ENCODE measurements around the gene CCDC88B.

Gene CCDC88B

DNA sequence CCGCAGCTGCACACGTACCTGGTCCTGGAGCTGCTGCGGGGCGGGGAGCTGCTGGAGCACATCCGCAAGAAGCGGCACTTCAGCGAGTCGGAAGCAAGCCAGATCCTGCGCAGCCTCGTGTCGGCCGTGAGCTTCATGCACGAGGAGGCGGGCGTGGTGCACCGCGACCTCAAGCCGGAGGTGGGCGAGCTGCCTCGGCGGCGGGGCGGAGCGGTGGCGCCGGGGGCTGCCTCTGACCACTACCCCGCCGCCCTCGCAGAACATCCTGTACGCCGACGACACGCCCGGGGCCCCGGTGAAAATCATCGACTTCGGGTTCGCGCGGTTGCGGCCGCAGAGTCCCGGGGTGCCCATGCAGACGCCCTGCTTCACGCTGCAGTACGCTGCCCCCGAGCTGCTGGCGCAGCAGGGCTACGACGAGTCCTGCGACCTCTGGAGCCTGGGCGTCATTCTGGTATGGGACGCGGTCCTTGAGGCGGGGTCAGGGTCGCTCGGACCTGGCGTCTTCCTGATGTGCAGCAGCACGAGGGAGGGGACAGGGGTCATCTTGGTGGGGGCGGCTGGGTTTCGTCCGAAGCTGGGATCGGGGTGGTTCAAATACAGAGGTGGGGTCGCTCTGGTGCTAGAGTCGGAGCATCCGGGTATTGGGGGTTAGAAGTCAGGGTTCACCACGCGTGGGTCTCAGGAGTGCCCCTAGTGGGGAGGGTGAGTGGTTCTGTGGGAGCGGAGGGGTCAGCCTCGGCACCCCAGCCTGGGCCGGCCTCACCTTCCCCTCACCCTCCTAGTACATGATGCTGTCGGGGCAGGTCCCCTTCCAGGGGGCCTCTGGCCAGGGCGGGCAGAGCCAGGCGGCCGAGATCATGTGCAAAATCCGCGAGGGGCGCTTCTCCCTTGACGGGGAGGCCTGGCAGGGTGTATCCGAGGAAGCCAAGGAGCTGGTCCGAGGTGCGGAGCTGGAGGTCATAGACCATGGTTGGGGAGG lies 29.7 kb downstream of the CCDC88B start:
- H3K27me3 ChIP-seq (replicated peaks; ENCODE audit: control insufficient read depth, insufficient read depth, low read length) = no peaks in the 10 kb centered on the region
- no peak for DNase-seq (ENCODE audit: extremely low read depth, insufficient read length)
- H3K4me3 ChIP-seq (replicated peaks; ENCODE audit: low read depth, low read length) = no peak overlapping the region
- peaks cover 13% of the 10 kb centered on the region for H3K36me3 ChIP-seq (ENCODE audit: control insufficient read depth, insufficient read depth, low read length)
- TF ChIP-seq, protein P1, sequence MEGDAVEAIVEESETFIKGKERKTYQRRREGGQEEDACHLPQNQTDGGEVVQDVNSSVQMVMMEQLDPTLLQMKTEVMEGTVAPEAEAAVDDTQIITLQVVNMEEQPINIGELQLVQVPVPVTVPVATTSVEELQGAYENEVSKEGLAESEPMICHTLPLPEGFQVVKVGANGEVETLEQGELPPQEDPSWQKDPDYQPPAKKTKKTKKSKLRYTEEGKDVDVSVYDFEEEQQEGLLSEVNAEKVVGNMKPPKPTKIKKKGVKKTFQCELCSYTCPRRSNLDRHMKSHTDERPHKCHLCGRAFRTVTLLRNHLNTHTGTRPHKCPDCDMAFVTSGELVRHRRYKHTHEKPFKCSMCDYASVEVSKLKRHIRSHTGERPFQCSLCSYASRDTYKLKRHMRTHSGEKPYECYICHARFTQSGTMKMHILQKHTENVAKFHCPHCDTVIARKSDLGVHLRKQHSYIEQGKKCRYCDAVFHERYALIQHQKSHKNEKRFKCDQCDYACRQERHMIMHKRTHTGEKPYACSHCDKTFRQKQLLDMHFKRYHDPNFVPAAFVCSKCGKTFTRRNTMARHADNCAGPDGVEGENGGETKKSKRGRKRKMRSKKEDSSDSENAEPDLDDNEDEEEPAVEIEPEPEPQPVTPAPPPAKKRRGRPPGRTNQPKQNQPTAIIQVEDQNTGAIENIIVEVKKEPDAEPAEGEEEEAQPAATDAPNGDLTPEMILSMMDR (IDR thresholded peaks at IDR 0.05; ENCODE audit: insufficient read depth, low read length, poor library complexity, severe bottlenecking) = no peak

DNA sequence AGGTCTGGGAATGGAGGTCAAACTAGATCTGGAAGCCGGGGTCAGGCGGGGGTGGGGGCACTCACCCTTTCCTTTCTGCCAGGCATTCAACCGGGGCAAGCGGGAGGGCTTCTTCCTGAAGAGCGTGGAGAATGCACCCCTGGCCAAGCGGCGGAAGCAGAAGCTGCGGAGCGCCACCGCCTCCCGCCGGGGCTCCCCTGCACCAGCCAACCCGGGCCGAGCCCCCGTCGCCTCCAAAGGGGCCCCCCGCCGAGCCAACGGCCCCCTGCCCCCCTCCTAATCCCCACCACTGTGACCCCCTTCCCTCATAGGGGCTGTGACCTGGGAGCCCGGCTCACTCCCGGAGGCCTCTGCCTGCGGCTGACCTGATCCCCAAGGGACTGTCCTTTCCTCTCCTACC lies 31.2 kb downstream of the CCDC88B start:
- TF ChIP-seq, protein P1 (IDR thresholded peaks at IDR 0.05; ENCODE audit: insufficient read depth, low read length, poor library complexity, severe bottlenecking) = no peak
- Histone ChIP-seq H3K36me3 (ENCODE audit: control insufficient read depth, insufficient read depth, low read length) (peaks cover 9% of the 10 kb centered on the region), H3K4me3 (replicated peaks; ENCODE audit: low read depth, low read length) (no peak overlapping the region), H3K27me3 (replicated peaks; ENCODE audit: control insufficient read depth, insufficient read depth, low read length) (no peaks in the 10 kb centered on the region)
- DNase-seq (ENCODE audit: extremely low read depth, insufficient read length) = no peak

DNA sequence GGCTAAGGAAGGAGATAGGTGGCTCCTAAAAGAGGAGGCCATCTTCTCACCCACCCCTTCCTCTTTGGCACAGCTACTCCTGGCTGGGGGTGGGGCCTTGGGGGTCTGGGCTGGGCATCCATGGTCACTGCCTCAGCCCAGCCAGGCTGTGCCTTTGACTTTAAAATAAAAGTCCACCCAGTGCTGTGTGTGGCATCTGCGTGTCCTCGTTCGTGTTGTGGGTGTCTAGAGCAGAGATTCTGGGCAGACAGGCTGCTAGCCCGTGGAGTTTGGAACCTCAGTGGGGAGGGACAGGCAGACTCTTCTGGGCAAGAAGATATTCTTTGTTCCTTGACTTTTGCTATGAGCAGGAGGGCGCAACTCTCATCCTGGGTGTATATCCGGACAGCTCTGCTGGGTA lies 32.0 kb downstream of the CCDC88B start:
- TF ChIP-seq, protein P1 (IDR thresholded peaks at IDR 0.05; ENCODE audit: insufficient read depth, low read length, poor library complexity, severe bottlenecking) = no peak
- no peaks in the 10 kb centered on the region for H3K27me3 ChIP-seq (replicated peaks; ENCODE audit: control insufficient read depth, insufficient read depth, low read length)
- peaks cover 7% of the 10 kb centered on the region for H3K36me3 ChIP-seq (ENCODE audit: control insufficient read depth, insufficient read depth, low read length)
- no peak for DNase-seq (ENCODE audit: extremely low read depth, insufficient read length)
- H3K4me3 ChIP-seq (replicated peaks; ENCODE audit: low read depth, low read length) = no peak overlapping the region

DNA sequence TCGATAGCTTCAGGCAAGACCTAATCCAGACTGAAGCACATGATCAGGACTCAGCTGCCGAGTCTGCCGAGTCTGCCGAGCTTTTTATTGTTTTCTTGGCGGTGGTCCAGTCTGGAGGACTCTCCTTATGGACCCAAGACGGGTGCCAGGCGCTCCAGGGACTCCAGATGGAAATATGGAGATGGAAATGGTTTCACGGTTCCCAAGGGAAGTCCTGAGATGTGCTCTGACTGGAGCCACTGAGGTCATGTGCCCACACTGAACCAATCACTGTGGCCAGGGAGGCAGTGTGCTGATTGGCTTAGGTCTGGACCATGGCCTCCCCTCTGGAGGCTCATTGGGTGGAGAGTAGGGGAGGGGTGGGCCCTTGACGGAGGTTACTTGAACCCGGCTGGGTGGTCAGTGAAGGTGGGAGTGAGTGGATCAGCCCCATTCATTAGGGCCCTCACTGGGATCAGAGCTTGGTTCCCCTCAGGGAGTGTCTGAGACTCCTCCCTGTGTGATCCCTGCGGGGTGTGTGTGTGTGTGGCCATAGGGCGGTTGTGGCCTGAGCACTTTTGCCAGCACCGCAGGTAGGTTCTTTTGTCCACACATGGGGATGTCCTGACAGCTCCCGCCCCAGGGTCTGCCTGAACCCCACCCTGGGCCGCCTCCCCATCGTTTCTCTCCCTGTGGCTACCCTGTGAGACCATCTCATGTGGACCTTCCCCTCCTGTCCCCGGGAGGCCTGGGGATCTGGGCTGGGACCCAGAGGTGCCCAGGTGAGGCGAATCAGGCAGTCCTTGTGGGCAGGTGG lies 33.0 kb downstream of the CCDC88B start:
- H3K4me3 ChIP-seq (replicated peaks; ENCODE audit: low read depth, low read length) = no peak overlapping the region

DNA sequence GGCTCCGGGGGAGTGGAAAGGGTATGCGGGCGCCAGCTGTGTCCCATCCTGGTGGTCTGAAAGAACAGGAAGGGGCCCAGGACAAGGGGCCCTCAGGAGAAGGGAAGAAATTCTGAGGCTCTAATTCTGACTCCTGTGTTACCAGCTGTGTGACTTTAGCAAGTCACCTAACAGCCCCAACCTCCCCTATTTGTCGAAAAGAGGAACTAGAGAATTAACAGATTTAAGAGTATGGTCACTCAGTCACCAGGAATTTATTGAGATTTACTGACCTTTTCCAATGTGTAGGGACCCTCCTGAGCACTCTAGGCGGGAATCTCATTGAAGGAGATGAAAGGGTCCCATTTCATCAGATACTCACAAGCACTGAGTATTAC lies 33.6 kb downstream of the CCDC88B start:
- peaks cover 3% of the 10 kb centered on the region for H3K36me3 ChIP-seq (ENCODE audit: control insufficient read depth, insufficient read depth, low read length)
- no peaks in the 10 kb centered on the region for H3K27me3 ChIP-seq (replicated peaks; ENCODE audit: control insufficient read depth, insufficient read depth, low read length)
- no peak for DNase-seq (ENCODE audit: extremely low read depth, insufficient read length)
- H3K4me3 ChIP-seq (replicated peaks; ENCODE audit: low read depth, low read length) = no peak overlapping the region
- TF ChIP-seq, protein P1 (IDR thresholded peaks at IDR 0.05; ENCODE audit: insufficient read depth, low read length, poor library complexity, severe bottlenecking) = no peak

More for the DNA sequence above, 33.0 kb downstream of the CCDC88B start:
- peaks cover 4% of the 10 kb centered on the region for H3K36me3 ChIP-seq (ENCODE audit: control insufficient read depth, insufficient read depth, low read length)
- TF ChIP-seq, protein P1 (IDR thresholded peaks at IDR 0.05; ENCODE audit: insufficient read depth, low read length, poor library complexity, severe bottlenecking) = no peak
- no peaks in the 10 kb centered on the region for H3K27me3 ChIP-seq (replicated peaks; ENCODE audit: control insufficient read depth, insufficient read depth, low read length)
- DNase-seq (ENCODE audit: extremely low read depth, insufficient read length) = no peak

All from GM06990 (cell line).